H7 (cell line): ENCODE measurements around the gene ARG2. TPM values are rescaled to one million over a fixed set of nuclear protein-coding genes. Genes with fewer than 3 reads are reported as not detected.

ENCODE experiments used
- DNase-seq: peaks from one replicate; pipeline ENCODE4 v3.0.0; 2012
- H3K27me3 ChIP-seq: 2 replicates; pipeline ENCODE4 v1.6.0; 2011; ENCODE audit warnings: mild to moderate bottlenecking, low read length; ENCODE audit not compliant: control insufficient read depth, insufficient read depth
- H3K36me3 ChIP-seq: replicated peaks from 2 replicates; pipeline ENCODE4 v1.5.1; 2011; ENCODE audit warnings: low read length; ENCODE audit not compliant: control insufficient read depth, insufficient read depth
- H3K4me3 ChIP-seq: 2 replicates; pipeline ENCODE4 v1.5.1; 2011; ENCODE audit warnings: low read depth, mild to moderate bottlenecking, control low read depth, low read length, moderate library complexity; ENCODE audit not compliant: insufficient read depth
- total RNA-seq: library from RNA; depleted of rRNA; stranded (reverse); fragments of >200 nt; shearing (Covaris generic); gene quantifications from 2 replicates; pipeline ENCODE4 v1.2.3, GENCODE V29; 2014; rRNA removed

ARG2 gene
- total RNA-seq = 32.1 and 40.9 TPM in 2 replicates

DNA sequence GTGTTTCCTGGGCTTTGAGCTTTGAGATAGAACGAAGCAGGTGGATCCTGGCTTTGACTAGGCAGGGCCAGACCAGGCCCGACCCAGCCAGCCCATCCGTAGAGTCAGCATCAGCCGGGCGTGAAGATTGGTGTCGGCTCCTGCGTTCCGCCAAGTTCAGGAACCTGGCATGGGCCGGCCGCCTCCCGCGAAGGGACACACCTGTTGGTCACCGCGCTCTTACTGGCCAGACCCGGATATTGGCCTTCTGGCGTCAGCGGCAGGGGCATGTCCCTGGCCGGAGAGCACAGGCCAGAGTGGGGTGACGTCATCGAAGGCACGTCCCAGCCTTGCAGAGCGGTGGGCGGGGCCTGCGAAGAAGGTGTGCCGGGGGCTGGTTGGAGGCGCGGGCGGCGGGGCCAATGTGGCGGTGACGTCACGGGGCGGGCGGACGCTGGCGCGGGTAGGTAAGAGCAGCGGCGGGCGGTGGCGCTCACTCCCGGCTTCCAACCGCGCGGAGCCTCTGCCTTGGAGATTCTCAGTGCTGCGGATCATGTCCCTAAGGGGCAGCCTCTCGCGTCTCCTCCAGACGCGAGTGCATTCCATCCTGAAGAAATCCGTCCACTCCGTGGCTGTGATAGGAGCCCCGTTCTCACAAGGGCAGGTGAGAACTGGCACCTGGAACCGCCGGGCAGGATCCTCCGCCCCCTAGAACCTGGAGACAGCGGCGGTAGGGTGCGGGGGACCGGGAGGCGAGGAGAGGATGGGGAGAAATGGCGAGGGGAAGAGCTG, at the start of gene ARG2:
TSS of gene ARG2 (plus strand) at position 475 of the 771 bp plus-strand sequence. CDS start at position 533, 58 bp downstream.
- H3K27me3 ChIP-seq = peaks cover 9% of the 10 kb centered on the region
- DNase-seq = peak; percentile 97
- peak within 1 kb of the TSS; percentile 67 for H3K4me3 ChIP-seq
- no peaks in the 10 kb centered on the region for H3K36me3 ChIP-seq

- peaks cover 4% of the 10 kb centered on the region for H3K36me3 ChIP-seq
- DNase-seq = no peak
- H3K4me3 ChIP-seq = no peak overlapping the region
- H3K27me3 ChIP-seq = no peaks in the 10 kb centered on the region
Measured at GRCh38 chr14:67570453-67570852, 49.3 kb upstream of the ARG2 start.

- peak; percentile 87 for DNase-seq
- Histone ChIP-seq H3K4me3 (no peak overlapping the region), H3K27me3 (no peaks in the 10 kb centered on the region), H3K36me3 (peaks cover 8% of the 10 kb centered on the region)
Measured at GRCh38 chr14:67571275-67571990, 48.3 kb upstream of the ARG2 start.

DNA sequence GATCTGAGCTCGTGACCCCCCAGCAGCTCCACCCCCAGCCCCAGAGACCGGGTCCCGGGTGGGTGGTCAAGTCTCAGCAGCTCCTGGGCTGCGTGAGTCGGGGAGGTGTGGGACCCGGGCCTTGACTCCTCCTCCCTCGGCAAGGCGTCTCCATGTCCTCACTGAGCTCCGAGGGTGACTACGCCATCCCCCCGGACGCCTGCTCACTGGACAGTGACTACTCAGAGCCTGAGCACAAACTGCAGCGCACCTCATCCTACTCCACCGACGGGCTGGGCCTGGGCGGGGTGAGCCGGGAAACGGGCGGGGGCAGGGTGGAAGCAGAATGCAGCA, 47.8 kb upstream of the ARG2 start:
- DNase-seq = no peak
- Histone ChIP-seq H3K4me3 (no peak overlapping the region), H3K36me3 (peaks cover 9% of the 10 kb centered on the region), H3K27me3 (no peaks in the 10 kb centered on the region)

GRCh38 chr14:67572608-67573007, 47.1 kb upstream of the ARG2 start:
- Histone ChIP-seq H3K27me3 (no peaks in the 10 kb centered on the region), H3K36me3 (peaks cover 10% of the 10 kb centered on the region)
- no peak for DNase-seq

GRCh38 chr14:67573228-67574010, 46.3 kb upstream of the ARG2 start:
- no peak overlapping the region for H3K4me3 ChIP-seq
- H3K36me3 ChIP-seq = peaks cover 13% of the 10 kb centered on the region
- no peaks in the 10 kb centered on the region for H3K27me3 ChIP-seq
- no peak for DNase-seq

More at GRCh38 chr14:67572608-67573007, 47.1 kb upstream of the ARG2 start:
- no peak overlapping the region for H3K4me3 ChIP-seq

DNA sequence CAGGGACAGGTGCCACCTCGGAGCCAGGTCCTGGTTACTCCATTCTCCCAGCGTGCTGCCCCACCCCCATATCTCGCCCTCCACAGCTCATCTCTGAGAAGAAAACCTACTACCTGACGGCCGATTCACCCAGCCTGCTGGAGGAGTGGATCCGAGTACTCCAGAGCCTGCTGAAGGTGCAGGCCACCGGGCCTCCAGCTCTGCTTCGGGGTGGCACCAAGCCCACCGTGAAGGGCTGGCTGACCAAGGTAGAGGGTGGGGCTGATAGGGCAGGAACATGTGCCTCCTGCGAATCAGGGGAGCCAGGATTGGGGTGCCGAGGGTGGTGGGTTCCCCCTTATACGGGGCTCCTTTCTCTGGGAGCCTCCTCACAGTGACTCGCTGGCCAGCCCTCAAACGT, 45.6 kb upstream of the ARG2 start:
- Histone ChIP-seq H3K36me3 (peaks cover 16% of the 10 kb centered on the region), H3K27me3 (no peaks in the 10 kb centered on the region), H3K4me3 (no peak overlapping the region)
- no peak for DNase-seq

GRCh38 chr14:67574806-67575205, 44.9 kb upstream of the ARG2 start:
- Histone ChIP-seq H3K4me3 (no peak overlapping the region), H3K36me3 (peaks cover 20% of the 10 kb centered on the region), H3K27me3 (no peaks in the 10 kb centered on the region)
- no peak for DNase-seq

DNA sequence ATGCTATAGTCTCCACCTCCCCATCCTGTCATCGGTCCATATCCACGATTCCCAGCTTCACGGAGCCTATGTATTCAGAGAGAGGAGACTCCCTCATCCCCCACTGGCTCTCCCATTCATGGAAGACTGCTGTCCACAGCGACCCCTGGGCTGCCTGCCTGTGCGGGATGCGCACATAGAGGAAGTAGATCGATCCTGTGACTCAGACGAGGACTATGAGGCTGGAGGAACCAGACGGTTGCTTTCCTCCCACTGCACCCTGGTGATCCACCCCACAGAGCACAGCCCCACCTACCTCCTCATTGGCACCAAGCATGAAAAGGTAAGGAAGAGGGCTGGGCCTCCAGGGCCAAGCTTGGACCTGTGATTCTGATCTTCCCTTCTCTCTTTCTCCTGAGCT, 44.0 kb upstream of the ARG2 start:
- Histone ChIP-seq H3K27me3 (no peaks in the 10 kb centered on the region), H3K4me3 (no peak overlapping the region), H3K36me3 (peaks cover 22% of the 10 kb centered on the region)
- no peak for DNase-seq

DNA sequence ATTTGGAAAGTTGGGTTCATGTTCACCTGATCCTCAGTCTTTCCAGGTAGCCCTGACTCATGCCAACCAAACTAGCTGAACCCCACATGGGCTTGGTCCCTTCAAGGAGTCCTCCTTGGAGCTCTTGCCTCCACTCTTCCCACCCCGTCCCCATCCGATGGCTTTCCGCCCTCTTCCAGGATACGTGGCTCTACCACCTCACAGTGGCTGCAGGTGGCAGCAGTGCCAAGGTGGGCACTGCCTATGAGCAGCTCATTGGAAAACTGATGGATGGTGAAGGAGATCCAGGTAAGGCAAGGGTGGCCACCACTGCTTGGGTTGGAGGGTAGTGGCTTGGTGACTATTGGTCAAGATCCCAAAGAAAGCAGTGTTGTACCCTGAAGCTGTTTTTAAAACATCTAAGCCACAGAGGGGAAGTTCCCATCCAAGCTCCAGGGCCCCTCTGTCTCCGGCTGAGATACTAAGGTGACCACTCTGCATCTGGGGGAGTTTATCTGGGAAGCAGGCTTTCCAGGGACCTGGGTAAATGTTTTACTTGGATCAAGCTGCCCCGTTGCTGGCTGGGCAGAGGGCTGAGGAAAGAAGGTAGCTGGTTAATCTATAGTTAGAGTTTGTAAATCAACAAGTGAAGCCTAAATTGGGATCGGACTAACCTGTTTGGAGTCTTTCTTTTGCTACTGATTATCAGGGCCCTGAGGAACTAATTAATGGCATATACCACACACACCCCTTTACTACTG, 43.3 kb upstream of the ARG2 start:
- no peaks in the 10 kb centered on the region for H3K27me3 ChIP-seq
- peaks cover 22% of the 10 kb centered on the region for H3K36me3 ChIP-seq
- H3K4me3 ChIP-seq = no peak overlapping the region
- no peak for DNase-seq

DNA sequence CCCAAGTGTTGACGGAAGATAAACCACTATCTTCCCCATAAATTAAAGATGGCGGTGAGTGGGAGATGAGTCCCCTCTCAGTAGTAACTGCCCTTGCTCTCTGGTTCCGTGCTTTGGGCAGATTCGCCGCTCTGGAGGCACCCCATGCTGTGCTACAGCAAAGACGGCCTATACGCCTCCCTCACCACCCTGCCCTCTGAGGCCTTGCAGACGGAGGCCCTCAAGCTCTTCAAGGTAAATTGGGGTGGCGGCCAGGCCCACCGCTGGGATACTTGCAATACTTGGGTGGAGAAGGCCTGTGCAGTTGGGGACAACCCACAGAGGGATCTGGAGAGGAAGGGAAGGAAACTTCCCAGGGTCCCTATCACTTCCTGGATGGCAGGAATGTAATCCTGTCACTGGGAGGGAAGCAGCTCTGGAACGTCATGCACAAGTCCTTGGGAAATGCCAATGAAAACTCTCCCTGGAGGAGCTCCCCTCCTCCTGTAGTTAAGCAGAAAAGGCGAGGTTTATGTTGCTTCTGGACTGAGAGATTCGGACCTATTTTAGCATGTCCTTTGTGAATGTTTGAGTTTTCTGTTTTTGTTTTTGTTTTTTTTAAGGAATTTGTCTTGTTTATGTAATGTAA, 42.4 kb upstream of the ARG2 start:
- DNase-seq = no peak
- Histone ChIP-seq H3K36me3 (peaks cover 24% of the 10 kb centered on the region), H3K27me3 (no peaks in the 10 kb centered on the region), H3K4me3 (no peak overlapping the region)

DNA sequence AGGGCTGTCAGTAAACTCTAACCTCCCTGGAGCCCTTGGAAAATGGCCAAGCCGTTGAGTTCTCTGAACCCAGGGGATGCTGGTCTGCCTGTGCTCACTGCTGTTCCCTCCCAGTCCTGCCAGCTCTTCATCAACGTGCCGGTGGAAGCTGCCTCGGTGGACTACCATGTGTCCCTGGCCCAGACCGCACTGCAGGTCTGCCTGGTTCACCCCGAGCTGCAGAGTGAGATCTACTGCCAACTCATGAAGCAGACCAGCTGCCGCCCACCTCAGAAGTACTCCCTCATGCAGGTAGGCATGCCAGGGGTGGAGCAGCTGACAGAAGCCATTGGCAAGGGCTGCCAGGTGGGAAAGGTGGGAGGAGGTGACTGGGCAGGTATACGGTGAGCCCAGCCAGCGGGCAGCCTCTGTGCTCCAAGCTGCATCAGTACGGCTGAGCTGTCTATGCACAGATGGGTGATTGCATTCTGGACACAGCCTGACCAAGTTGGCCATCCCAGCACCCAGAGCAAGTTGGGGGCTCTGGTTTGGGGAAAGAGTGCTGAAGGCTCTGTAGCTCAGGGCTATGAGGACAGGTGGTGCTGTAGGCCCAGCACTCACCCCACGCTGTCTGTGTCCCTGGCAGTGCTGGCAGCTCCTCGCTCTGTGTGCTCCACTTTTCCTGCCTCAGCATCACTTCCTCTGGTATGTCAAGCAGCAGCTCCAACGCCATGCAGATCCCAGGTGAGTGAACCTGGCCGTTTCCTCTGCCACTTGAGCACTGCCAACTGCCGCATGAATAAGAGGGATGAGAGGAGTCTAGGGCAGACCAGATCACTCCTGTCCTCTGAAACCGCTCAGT, 41.6 kb upstream of the ARG2 start:
- DNase-seq = no peak
- peaks cover 24% of the 10 kb centered on the region for H3K36me3 ChIP-seq
- H3K27me3 ChIP-seq = no peaks in the 10 kb centered on the region
- H3K4me3 ChIP-seq = no peak overlapping the region

DNA sequence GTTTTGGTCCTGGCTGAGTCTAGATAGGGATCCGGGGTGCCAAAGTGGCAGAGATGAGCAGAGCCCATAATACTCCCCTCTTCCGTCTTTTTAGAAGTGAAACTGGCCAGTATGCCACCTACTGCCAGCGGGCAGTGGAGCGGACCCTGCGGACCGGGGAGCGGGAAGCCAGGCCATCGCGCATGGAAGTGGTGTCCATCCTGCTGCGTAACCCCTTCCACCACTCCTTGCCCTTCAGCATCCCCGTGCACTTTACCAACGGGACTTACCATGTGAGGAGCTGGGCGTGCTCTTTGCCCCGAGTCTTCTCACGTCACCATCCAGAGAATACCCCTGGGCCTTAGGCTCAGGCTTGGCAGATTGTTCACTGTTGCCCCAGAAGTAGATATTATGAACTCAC, 40.7 kb upstream of the ARG2 start:
- Histone ChIP-seq H3K4me3 (no peak overlapping the region), H3K36me3 (peaks cover 25% of the 10 kb centered on the region)
- no peak for DNase-seq

More for the DNA sequence above, 40.7 kb upstream of the ARG2 start:
- H3K27me3 ChIP-seq = no peaks in the 10 kb centered on the region
